Neural crest cell (in vitro differentiated cells): Measurements from ENCODE around the gene GRK7. TPM values are rescaled to one million over a fixed set of nuclear protein-coding genes. Genes with fewer than 3 reads are reported as not detected.

ENCODE experiments used
- DNase-seq: peaks from one replicate; pipeline ENCODE4 v3.0.0; 2021; ENCODE audit warnings: low read depth, mixed read lengths, low spot score
- H3K27ac Mint-ChIP-seq: one replicate; pipeline ENCODE4 v1.8.0; 2021; ENCODE audit warnings: mild to moderate bottlenecking, mixed read lengths; ENCODE audit not compliant: unreplicated experiment
- H3K27me3 Mint-ChIP-seq: 2 replicates; pipeline ENCODE4 v1.8.0; 2021; ENCODE audit warnings: low read depth, mild to moderate bottlenecking, mixed read lengths
- H3K36me3 Mint-ChIP-seq: 2 replicates; pipeline ENCODE4 v1.8.0; 2021; ENCODE audit warnings: low read depth, mild to moderate bottlenecking, mixed read lengths
- H3K4me1 Mint-ChIP-seq: 2 replicates; pipeline ENCODE4 v1.8.0; 2021; ENCODE audit warnings: mixed read lengths
- H3K4me3 Mint-ChIP-seq: one replicate; pipeline ENCODE4 v1.8.0; 2021; ENCODE audit warnings: mild to moderate bottlenecking, mixed read lengths
- H3K9me3 Mint-ChIP-seq: 2 replicates; pipeline ENCODE4 v1.8.0; 2021; ENCODE audit warnings: mixed read lengths
- total RNA-seq: library from RNA; stranded (reverse); gene quantifications from 2 replicates; pipeline ENCODE4 v1.2.1, GENCODE V29; 2021
- TF ChIP-seq, protein P1 (sequence below): fragments of 200-600 bp; sonication (generic); conservative IDR thresholded peaks from 2 replicates; pipeline ENCODE4 v1.5.0; 2021; ENCODE audit warnings: antibody characterized with exemption, mild to moderate bottlenecking

GRK7 gene
- total RNA-seq, 1 donor from 2014 or later: not detected

DNA sequence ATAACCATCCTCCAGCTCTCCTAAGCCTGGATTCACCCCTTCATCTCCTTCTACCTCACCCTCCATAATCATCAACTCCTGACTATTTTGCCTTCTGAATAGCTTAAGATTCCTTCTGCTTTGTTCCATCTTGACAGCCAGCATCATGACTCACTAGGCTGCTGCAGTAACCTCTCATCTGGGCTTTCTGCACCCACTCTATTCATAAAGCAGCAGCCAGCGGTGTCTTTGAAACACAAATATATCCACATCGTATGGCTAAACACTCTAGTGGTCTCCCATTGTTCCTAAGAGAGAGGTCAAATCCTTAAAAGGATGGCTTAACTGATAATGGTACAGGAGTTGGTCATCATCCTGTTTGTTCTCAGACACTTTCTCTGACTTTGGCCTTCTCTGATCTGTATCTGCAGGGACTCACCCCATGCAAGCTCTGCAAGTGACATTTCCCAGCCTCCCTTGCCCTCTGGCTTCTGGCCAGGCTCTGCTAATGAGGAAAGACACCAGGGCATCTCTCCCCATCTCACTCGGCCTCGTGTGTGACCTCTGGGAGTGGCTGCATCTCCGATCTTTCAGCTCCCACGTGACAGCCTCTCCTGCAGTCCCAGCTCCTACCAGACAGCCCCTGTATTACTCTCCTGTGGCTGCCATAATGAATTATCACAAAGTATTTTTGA is 6.2 kb downstream of the GRK7 start:
- Mint-ChIP-seq H3K27me3 (no peaks in the 10 kb centered on the region), H3K4me3 (no peak overlapping the region), H3K4me1 (peaks cover 16% of the 10 kb centered on the region), H3K36me3 (no peaks in the 10 kb centered on the region), H3K9me3 (no peaks in the 10 kb centered on the region), H3K27ac (peak overlapping the region; percentile 19)
- DNase-seq: no peak
- TF ChIP-seq, protein P1, sequence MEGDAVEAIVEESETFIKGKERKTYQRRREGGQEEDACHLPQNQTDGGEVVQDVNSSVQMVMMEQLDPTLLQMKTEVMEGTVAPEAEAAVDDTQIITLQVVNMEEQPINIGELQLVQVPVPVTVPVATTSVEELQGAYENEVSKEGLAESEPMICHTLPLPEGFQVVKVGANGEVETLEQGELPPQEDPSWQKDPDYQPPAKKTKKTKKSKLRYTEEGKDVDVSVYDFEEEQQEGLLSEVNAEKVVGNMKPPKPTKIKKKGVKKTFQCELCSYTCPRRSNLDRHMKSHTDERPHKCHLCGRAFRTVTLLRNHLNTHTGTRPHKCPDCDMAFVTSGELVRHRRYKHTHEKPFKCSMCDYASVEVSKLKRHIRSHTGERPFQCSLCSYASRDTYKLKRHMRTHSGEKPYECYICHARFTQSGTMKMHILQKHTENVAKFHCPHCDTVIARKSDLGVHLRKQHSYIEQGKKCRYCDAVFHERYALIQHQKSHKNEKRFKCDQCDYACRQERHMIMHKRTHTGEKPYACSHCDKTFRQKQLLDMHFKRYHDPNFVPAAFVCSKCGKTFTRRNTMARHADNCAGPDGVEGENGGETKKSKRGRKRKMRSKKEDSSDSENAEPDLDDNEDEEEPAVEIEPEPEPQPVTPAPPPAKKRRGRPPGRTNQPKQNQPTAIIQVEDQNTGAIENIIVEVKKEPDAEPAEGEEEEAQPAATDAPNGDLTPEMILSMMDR: no peak

DNA sequence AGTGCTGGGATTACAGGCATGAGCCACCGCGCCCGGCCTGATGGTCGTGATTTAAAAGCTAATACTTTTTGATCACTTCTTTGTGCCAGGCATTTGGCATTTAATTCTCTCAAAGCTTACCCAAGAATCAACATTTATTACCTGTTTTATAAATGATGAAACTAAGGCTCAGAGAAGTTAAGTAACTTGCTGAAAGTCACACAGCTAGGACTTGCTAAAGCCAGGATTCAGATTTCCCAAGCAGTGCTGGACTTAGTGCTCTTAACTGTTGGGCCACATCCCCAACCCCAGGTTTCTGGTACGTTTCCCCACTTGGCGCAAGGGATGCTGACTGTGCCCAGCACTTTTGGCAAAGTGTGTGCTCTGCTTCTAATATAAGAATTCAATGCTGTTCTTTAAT is 10.5 kb downstream of the GRK7 start:
- no peaks in the 10 kb centered on the region for H3K9me3 Mint-ChIP-seq
- DNase-seq: no peak
- H3K4me1 Mint-ChIP-seq: peaks cover 13% of the 10 kb centered on the region
- H3K27ac Mint-ChIP-seq: no peak overlapping the region
- no peak overlapping the region for H3K4me3 Mint-ChIP-seq
- no peaks in the 10 kb centered on the region for H3K27me3 Mint-ChIP-seq
- TF ChIP-seq, protein P1: no peak
- no peaks in the 10 kb centered on the region for H3K36me3 Mint-ChIP-seq

DNA sequence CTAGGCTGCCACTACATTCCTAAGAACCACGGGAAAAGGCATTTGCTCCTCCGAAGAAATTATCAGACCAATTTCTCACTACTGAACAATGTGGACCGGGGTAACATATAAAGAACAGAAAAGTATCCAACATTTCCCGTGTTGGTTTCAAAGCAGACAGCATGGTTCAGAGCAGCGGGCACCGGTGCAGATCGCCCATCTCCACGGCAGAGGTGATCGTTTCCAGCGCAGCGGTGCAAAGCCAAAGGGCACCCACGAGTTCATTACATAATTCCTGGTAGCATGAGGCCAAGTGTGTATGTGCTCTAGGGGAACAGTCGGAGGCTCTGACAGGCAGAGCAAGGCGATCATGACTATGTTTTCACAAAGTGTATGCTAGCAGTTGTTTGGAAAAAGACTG is 13.2 kb downstream of the GRK7 start:
- TF ChIP-seq, protein P1: no peak
- Mint-ChIP-seq H3K9me3 (no peaks in the 10 kb centered on the region), H3K36me3 (no peaks in the 10 kb centered on the region), H3K4me1 (no peaks in the 10 kb centered on the region), H3K27ac (no peak overlapping the region), H3K4me3 (no peak overlapping the region), H3K27me3 (no peaks in the 10 kb centered on the region)
- no peak for DNase-seq

DNA sequence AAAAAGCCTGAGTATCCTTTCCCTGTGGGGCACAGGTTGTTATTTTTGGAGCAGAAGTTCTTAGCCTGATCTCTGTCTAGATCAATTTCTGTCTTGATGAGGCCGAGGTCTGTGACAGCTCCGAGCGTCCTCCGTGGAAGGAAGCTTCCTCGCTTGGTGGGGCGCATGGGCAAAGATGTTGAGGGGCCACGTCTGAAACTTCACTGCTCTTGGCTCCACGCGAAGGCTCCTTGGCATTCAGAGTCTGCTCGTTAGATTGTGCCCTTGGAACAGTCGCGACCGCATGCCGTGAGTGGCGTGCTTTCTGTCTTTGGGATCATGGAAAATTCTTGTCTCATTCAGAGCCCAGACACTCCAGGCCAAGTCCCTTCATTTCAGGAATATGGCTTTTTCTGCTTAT is 13.7 kb downstream of the GRK7 start:
- Mint-ChIP-seq H3K36me3 (no peaks in the 10 kb centered on the region), H3K4me1 (no peaks in the 10 kb centered on the region), H3K9me3 (no peaks in the 10 kb centered on the region), H3K27ac (no peak overlapping the region), H3K4me3 (no peak overlapping the region), H3K27me3 (no peaks in the 10 kb centered on the region)
- no peak for DNase-seq
- TF ChIP-seq, protein P1: no peak

DNA sequence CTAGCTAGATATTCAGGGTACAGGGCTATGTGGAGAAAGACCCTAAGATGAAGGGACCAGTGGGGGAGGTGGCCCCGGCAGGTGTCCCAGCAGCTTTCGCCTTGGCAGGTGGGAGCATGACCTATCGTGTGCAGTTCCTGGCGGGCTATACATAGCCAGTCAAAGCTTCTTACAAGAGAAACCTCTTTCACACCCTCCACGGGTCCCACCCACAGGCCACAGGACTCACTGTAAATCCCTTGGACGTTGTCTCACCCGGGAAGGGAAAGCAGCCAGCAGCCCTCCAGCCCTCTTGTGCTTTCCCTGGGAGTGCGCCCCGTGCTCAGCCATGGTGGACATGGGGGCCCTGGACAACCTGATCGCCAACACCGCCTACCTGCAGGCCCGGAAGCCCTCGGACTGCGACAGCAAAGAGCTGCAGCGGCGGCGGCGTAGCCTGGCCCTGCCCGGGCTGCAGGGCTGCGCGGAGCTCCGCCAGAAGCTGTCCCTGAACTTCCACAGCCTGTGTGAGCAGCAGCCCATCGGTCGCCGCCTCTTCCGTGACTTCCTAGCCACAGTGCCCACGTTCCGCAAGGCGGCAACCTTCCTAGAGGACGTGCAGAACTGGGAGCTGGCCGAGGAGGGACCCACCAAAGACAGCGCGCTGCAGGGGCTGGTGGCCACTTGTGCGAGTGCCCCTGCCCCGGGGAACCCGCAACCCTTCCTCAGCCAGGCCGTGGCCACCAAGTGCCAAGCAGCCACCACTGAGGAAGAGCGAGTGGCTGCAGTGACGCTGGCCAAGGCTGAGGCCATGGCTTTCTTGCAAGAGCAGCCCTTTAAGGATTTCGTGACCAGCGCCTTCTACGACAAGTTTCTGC is 15.0 kb downstream of the GRK7 start:
- H3K27me3 Mint-ChIP-seq: no peaks in the 10 kb centered on the region
- H3K27ac Mint-ChIP-seq: no peak overlapping the region
- H3K36me3 Mint-ChIP-seq: no peaks in the 10 kb centered on the region
- no peaks in the 10 kb centered on the region for H3K4me1 Mint-ChIP-seq
- no peak for DNase-seq
- TF ChIP-seq, protein P1: no peak
- H3K4me3 Mint-ChIP-seq: no peak overlapping the region
- H3K9me3 Mint-ChIP-seq: no peaks in the 10 kb centered on the region
